Smooth muscle cell (in vitro differentiated cells): Measurements from ENCODE around the gene CCDC200. TPM values are rescaled to one million over a fixed set of nuclear protein-coding genes. Genes with fewer than 3 reads are reported as not detected.

Experiments
- DNase-seq: peaks from one replicate; lab custom pipeline; 2025; ENCODE audit not compliant: unreplicated experiment; lab: John Stamatoyannopoulos, UW
- H2AFZ ChIP-seq: fragments of 200-600 bp; sonication (generic); 2 replicates; pipeline ENCODE4 v1.6.0; 2016; ENCODE audit warnings: antibody characterized with exemption, low read depth, mild to moderate bottlenecking
- H3F3A ChIP-seq: fragments of 200-600 bp; sonication (generic); 2 replicates; pipeline ENCODE4 v1.6.0; 2017; ENCODE audit warnings: antibody characterized with exemption, low read depth
- H3K27ac ChIP-seq: fragments of 200-600 bp; sonication (generic); 2 replicates; pipeline ENCODE4 v1.5.1; 2016; ENCODE audit warnings: low read depth, mild to moderate bottlenecking
- H3K27me3 ChIP-seq: fragments of 200-600 bp; sonication (generic); 2 replicates; pipeline ENCODE4 v1.6.1; 2016; ENCODE audit warnings: low read depth, mild to moderate bottlenecking
- H3K36me3 ChIP-seq: fragments of 200-600 bp; sonication (generic); 2 replicates; pipeline ENCODE4 v1.5.1; 2016; ENCODE audit warnings: low read depth
- H3K4me1 ChIP-seq: fragments of 200-600 bp; sonication (generic); 2 replicates; pipeline ENCODE4 v1.5.1; 2016; ENCODE audit warnings: low read depth
- H3K4me2 ChIP-seq: fragments of 200-600 bp; sonication (generic); 2 replicates; pipeline ENCODE4 v1.6.0; 2016; ENCODE audit warnings: mild to moderate bottlenecking
- H3K4me3 ChIP-seq: fragments of 200-600 bp; sonication (generic); 2 replicates; pipeline ENCODE4 v1.5.1; 2016; ENCODE audit warnings: mild to moderate bottlenecking
- H3K79me2 ChIP-seq: fragments of 200-600 bp; sonication (generic); 2 replicates; pipeline ENCODE4 v1.6.0; 2016; ENCODE audit warnings: low read depth, mild to moderate bottlenecking
- H3K9ac ChIP-seq: fragments of 200-600 bp; sonication (generic); 2 replicates; pipeline ENCODE4 v1.6.0; 2016; ENCODE audit warnings: low read depth
- H3K9me3 ChIP-seq: fragments of 200-600 bp; sonication (generic); replicated peaks from 2 replicates; pipeline ENCODE4 v1.5.1; 2016; ENCODE audit warnings: low read depth
- H4K20me1 ChIP-seq: fragments of 200-600 bp; sonication (generic); 2 replicates; pipeline ENCODE4 v1.6.0; 2016; ENCODE audit warnings: low read depth
- WGBS: methylation state at CpG from one replicate; pipeline ENCODE4 v1.1.7; 2016; ENCODE audit warnings: low lambda C conversion rate; 5-methylcytosine and 5-hydroxymethylcytosine counted together
- polyA plus RNA-seq: library from polyadenylated mRNA; unstranded; fragments of >200 nt; fragmentation: Nextera tagmentation; extraction: Ambion mirVana; gene quantifications from 2 replicates; pipeline ENCODE4 v1.2.1, GENCODE V29; 2016
- total RNA-seq: library from RNA; depleted of rRNA; stranded (reverse); fragments of >200 nt; gene quantifications from 2 replicates; pipeline ENCODE4 v1.2.3, GENCODE V29; 2014
- TF ChIP-seq, protein P1 (sequence below): fragments of 200-600 bp; sonication (generic); IDR thresholded peaks from 2 replicates; pipeline ENCODE4 v1.5.1; 2017; ENCODE audit warnings: borderline replicate concordance, mild to moderate bottlenecking, antibody characterized with exemption; ENCODE audit not compliant: insufficient read depth, poor library complexity, severe bottlenecking

Gene CCDC200
- total and polyA plus RNA-seq, 2 experiments from 2014 or later, result 1.1 TPM; not detected in 1

DNA sequence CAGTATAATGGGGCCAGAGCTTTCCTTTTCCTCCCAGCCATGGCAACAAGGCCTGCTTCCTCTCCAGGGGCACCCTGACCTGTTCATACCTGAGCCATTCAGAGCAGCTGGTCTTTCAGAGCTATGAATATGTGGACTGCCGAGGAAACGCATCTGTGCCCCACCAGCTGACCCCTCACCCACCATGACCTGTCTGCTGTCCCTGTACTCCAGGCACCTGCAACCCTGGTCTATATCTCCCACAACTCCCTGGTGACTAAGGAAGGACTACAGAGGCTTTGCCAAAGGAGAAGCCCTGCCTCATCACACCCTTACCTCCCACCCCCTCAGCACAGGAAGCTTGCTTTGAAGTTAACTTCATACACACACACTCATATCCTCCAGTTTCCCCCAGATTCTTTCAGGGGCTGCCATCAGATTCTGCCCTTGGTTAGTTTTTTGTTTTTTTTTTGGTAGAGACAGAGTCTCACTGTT lies 10.8 kb downstream of the CCDC200 start:
- TF ChIP-seq, protein P1, sequence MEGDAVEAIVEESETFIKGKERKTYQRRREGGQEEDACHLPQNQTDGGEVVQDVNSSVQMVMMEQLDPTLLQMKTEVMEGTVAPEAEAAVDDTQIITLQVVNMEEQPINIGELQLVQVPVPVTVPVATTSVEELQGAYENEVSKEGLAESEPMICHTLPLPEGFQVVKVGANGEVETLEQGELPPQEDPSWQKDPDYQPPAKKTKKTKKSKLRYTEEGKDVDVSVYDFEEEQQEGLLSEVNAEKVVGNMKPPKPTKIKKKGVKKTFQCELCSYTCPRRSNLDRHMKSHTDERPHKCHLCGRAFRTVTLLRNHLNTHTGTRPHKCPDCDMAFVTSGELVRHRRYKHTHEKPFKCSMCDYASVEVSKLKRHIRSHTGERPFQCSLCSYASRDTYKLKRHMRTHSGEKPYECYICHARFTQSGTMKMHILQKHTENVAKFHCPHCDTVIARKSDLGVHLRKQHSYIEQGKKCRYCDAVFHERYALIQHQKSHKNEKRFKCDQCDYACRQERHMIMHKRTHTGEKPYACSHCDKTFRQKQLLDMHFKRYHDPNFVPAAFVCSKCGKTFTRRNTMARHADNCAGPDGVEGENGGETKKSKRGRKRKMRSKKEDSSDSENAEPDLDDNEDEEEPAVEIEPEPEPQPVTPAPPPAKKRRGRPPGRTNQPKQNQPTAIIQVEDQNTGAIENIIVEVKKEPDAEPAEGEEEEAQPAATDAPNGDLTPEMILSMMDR, result no peak
- H3K4me2 ChIP-seq, result no peak overlapping the region
- no peak overlapping the region for H3K27ac ChIP-seq
- no peak for DNase-seq
- no peak overlapping the region for H3K4me3 ChIP-seq
- H3F3A ChIP-seq, result no peaks in the 10 kb centered on the region
- H3K27me3 ChIP-seq, result no peaks in the 10 kb centered on the region
- peaks cover under 1% of the 10 kb centered on the region for H3K4me1 ChIP-seq
- H3K36me3 ChIP-seq, result no peaks in the 10 kb centered on the region
- no peaks in the 10 kb centered on the region for H3K79me2 ChIP-seq
- no peak overlapping the region for H3K9ac ChIP-seq
- H2AFZ ChIP-seq, result no peak overlapping the region
- H4K20me1 ChIP-seq, result no peaks in the 10 kb centered on the region
- 100% methylated on average over 2 of the region's 2 CpGs for WGBS
- H3K9me3 ChIP-seq, result no peaks in the 10 kb centered on the region

DNA sequence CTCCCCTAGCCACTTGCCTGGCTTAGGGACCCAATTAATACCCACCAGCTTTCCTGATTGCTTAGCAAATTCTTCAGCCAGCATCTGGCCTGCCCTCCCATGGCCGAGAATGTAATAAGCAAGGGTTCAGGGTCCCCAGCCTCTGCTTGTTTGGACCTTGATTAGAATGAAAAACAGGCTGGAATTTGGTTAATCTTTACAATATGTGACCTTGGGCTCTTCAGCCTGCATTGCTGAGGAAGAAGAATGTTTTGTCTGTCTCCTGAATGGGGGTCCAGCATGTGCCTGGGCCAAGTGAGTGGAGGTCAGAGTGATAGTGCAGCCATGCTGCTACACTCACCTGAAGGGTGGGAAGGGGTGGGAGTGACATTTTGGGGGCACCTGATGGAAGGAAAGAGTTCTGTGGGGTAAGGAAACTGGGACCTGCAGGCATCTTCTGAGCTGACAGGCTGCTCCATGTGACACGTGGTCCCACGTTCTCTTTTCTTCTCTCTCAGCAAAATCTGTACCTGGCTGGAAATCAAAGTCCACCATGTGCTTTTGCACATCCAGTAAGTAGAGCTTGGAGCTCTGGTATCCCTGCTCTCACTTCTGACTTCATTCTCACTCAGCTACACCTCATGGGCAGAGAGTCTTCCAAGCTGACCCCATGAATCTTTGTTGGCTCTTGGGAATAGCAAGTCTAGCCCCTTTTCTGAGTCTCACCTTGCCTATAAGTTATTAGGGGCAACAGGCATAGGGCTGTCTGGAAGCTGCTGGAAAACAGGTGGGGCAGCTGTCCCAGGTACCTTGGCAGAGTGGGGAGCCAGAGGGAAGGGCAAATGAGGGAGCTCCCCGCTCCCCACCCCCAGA lies 11.4 kb downstream of the CCDC200 start:
- H3K79me2 ChIP-seq, result no peaks in the 10 kb centered on the region
- H3F3A ChIP-seq, result no peaks in the 10 kb centered on the region
- no peak overlapping the region for H2AFZ ChIP-seq
- H3K9ac ChIP-seq, result no peak overlapping the region
- no peaks in the 10 kb centered on the region for H4K20me1 ChIP-seq
- no peaks in the 10 kb centered on the region for H3K36me3 ChIP-seq
- TF ChIP-seq, protein P1, result no peak
- H3K4me2 ChIP-seq, result no peak overlapping the region
- no peaks in the 10 kb centered on the region for H3K9me3 ChIP-seq
- H3K4me3 ChIP-seq, result no peak overlapping the region
- DNase-seq, result no peak
- H3K27me3 ChIP-seq, result no peaks in the 10 kb centered on the region
- 88% methylated on average over 3 of the region's 4 CpGs for WGBS
- peaks cover 4% of the 10 kb centered on the region for H3K4me1 ChIP-seq
- no peak overlapping the region for H3K27ac ChIP-seq

DNA sequence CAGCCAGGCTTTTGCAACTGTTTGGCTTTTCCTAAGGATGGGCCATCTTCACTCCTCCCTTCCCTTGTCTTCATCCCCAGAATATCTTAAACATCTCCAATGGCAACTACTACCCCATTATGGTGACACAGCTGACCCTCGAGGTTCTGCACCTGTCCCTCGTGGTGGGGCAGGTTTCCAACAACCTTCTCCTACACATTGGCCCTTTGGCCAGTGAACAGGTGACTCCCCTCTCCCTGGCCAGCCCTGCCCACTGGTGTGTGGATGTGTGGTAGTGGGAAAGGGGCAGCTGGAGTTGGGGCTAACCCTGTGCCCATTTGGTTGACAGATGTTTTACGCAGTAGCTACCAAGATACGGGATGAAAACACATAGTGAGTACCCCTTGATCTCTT lies 12.1 kb downstream of the CCDC200 start:
- Histone ChIP-seq H3K4me1 (peaks cover 6% of the 10 kb centered on the region), H3K79me2 (no peaks in the 10 kb centered on the region), H3F3A (no peaks in the 10 kb centered on the region), H2AFZ (no peak overlapping the region), H3K9me3 (no peaks in the 10 kb centered on the region), H3K27me3 (no peaks in the 10 kb centered on the region), H3K4me2 (no peak overlapping the region), H3K4me3 (no peak overlapping the region), H4K20me1 (no peaks in the 10 kb centered on the region), H3K9ac (no peak overlapping the region), H3K27ac (no peak overlapping the region), H3K36me3 (no peaks in the 10 kb centered on the region)
- DNase-seq, result no peak
- 94% methylated on average over 4 of the region's 4 CpGs for WGBS
- TF ChIP-seq, protein P1, result no peak

DNA sequence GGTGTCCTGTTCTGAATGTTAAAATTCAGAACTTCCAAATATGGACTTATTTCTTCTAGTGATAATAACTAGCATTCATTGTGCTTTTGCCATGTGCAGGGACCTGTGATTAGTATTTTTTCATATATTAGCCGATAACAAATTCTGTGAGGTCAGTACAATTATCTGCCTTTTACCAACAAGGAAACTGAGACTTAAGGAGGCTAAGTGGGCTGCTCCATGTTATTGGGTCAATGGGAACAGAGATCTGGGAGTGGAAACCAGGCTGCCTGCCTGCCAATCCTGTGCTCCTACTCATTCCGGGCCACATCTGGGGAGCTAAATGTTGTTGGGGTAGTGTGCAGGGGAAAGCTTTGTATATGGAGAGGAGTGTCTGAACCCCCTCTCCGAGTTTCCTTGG lies 13.1 kb downstream of the CCDC200 start:
- Histone ChIP-seq H2AFZ (no peak overlapping the region), H4K20me1 (no peaks in the 10 kb centered on the region), H3K27me3 (no peaks in the 10 kb centered on the region), H3K9ac (no peak overlapping the region), H3K9me3 (no peaks in the 10 kb centered on the region), H3K79me2 (no peaks in the 10 kb centered on the region), H3K36me3 (no peaks in the 10 kb centered on the region), H3F3A (peaks cover 4% of the 10 kb centered on the region), H3K4me1 (peaks cover 15% of the 10 kb centered on the region), H3K4me3 (no peak overlapping the region), H3K4me2 (no peak overlapping the region), H3K27ac (no peak overlapping the region)
- no peak for DNase-seq
- 98% methylated on average over 3 of the region's 3 CpGs for WGBS
- TF ChIP-seq, protein P1, result no peak
